B cell (primary cell): ENCODE data around the gene ABCB6.

ENCODE experiments used
- EZH2 ChIP-seq: IDR thresholded peaks from 2 replicates; pipeline ENCODE4 v1.6.1; 2012; ENCODE audit warnings: borderline replicate concordance, low read depth, mild to moderate bottlenecking, moderate library complexity, low read length; ENCODE audit not compliant: insufficient read depth, poor library complexity, severe bottlenecking
- TF ChIP-seq, protein P1 (sequence below): fragments of 200-600 bp; IDR thresholded peaks from one replicate; pipeline ENCODE4 v1.8.0; 2022; ENCODE audit warnings: antibody characterized with exemption, mild to moderate bottlenecking

DNA sequence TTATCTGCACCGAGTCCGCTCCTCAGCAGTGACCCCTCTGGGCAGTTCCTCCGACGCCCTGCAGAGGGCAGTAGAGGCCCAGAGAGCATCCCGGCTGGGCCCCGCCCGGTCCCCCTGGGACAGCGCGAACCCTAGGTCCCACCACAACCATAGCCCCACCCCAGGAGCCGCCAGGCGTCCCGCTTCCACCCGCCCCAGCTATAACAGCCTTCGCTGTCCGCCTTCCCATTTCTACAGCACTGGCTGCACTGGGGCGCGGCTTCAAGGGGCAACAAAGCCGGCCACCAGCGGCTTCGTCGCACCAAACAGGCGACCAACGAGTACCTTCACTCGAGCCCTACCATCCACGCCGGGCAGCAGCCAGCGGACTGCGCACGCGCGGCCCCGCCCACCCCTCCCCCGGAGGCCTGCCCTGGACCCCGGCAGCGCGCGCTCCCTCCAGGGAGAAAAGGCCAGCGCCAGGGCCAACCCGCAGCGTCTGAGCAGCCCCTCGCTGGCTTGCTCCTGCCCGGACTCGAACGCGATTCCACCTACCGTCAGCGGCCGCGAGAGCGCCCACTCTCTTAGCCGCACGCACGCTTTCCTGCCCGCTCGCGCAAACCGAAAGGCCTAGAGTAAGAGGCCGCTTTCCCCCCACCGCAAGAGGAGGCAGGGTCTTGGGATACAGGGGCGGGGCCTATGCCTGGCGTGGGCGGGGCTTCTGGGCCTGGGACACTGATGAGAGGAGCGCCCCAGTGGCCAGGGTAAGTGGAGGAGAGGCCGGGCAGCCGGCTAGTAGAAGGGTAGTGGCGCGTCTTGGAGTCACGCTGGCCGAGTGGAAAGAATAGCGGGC, 58.4 kb downstream of the ABCB6 start, which contains the start of gene NHEJ1:
- TF ChIP-seq, protein P1, sequence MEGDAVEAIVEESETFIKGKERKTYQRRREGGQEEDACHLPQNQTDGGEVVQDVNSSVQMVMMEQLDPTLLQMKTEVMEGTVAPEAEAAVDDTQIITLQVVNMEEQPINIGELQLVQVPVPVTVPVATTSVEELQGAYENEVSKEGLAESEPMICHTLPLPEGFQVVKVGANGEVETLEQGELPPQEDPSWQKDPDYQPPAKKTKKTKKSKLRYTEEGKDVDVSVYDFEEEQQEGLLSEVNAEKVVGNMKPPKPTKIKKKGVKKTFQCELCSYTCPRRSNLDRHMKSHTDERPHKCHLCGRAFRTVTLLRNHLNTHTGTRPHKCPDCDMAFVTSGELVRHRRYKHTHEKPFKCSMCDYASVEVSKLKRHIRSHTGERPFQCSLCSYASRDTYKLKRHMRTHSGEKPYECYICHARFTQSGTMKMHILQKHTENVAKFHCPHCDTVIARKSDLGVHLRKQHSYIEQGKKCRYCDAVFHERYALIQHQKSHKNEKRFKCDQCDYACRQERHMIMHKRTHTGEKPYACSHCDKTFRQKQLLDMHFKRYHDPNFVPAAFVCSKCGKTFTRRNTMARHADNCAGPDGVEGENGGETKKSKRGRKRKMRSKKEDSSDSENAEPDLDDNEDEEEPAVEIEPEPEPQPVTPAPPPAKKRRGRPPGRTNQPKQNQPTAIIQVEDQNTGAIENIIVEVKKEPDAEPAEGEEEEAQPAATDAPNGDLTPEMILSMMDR = peak; percentile 97
- TF ChIP-seq EZH2 = no peak
